DND-41 (cell line): ENCODE results near the gene CD3E.

ENCODE experiments used
- ATAC-seq: fragments of 200-7000 bp; cut with Tn5 transposase; 3 replicates; pipeline ENCODE4 v1.9.1; 2021; ENCODE audit warnings: low read depth; ENCODE audit not compliant: insufficient read depth
- DNase-seq: peaks from one replicate; pipeline ENCODE4 v3.0.0-alpha.2; 2020
- H2AFZ ChIP-seq: 2 replicates; pipeline ENCODE4 v1.6.0; 2012; ENCODE audit warnings: low read depth, low read length
- H3K27ac ChIP-seq: 2 replicates; pipeline ENCODE4 v1.5.1; 2012; ENCODE audit warnings: low read length, inconsistent platforms
- H3K27me3 ChIP-seq: fragments of 200-600 bp; sonication (generic); 2 replicates; pipeline ENCODE4 v1.6.0; 2012; ENCODE audit warnings: low read length, mild to moderate bottlenecking, inconsistent platforms; ENCODE audit not compliant: insufficient read depth, poor library complexity
- H3K36me3 ChIP-seq: 2 replicates; pipeline ENCODE4 v1.5.1; 2012; ENCODE audit warnings: low read length, inconsistent platforms; ENCODE audit not compliant: insufficient read depth
- H3K4me1 ChIP-seq: 2 replicates; pipeline ENCODE4 v1.5.1; 2012; ENCODE audit warnings: mild to moderate bottlenecking, low read length; ENCODE audit not compliant: insufficient read depth
- H3K4me2 ChIP-seq: 2 replicates; pipeline ENCODE4 v1.6.0; 2012; ENCODE audit warnings: mild to moderate bottlenecking, moderate library complexity, low read length, inconsistent platforms; ENCODE audit not compliant: insufficient read depth
- H3K4me3 ChIP-seq, 2 experiments: fragments of 200-600 bp in 1 of 2; shearing (Covaris generic) in 1 of 2; 2 replicates each; pipeline ENCODE4 v1.5.1; 2012 to 2016; ENCODE audit warnings: inconsistent platforms in 2 of 2, low read length in 2 of 2, mild to moderate bottlenecking in 2 of 2, low read depth in 1 of 2, moderate library complexity in 1 of 2
- H3K79me2 ChIP-seq: 2 replicates; pipeline ENCODE4 v1.6.0; 2012; ENCODE audit warnings: low read length, inconsistent platforms; ENCODE audit not compliant: insufficient read depth
- H3K9ac ChIP-seq: 2 replicates; pipeline ENCODE4 v1.6.0; 2012; ENCODE audit warnings: low read depth, mild to moderate bottlenecking, inconsistent platforms, low read length, moderate library complexity
- H3K9me3 ChIP-seq: 2 replicates; pipeline ENCODE4 v1.5.1; 2012; ENCODE audit warnings: low read length, moderate library complexity, mild to moderate bottlenecking, inconsistent platforms; ENCODE audit not compliant: insufficient read depth, severe bottlenecking
- H4K20me1 ChIP-seq: 2 replicates; pipeline ENCODE4 v1.6.0; 2012; ENCODE audit warnings: low read length; ENCODE audit not compliant: insufficient read depth
- CTCF ChIP-seq: IDR thresholded peaks from 2 replicates; pipeline ENCODE4 v1.5.1; 2012; ENCODE audit warnings: borderline replicate concordance, low read length, moderate library complexity, mild to moderate bottlenecking; ENCODE audit not compliant: poor library complexity, severe bottlenecking; ENCODE audit errors: extremely low read depth
- EZH2 ChIP-seq: IDR thresholded peaks from 3 replicates; pipeline ENCODE4 v1.6.1; 2012; ENCODE audit warnings: borderline replicate concordance, low read depth, mild to moderate bottlenecking, moderate library complexity, low read length, inconsistent platforms; ENCODE audit not compliant: severe bottlenecking

Gene CD3E

GRCh38 chr11:118353084-118353710 is 48.7 kb downstream of the CD3E start:
- no peak overlapping the region for H3K4me3 ChIP-seq
- no peak for DNase-seq
- H3K27ac ChIP-seq: peak overlapping the region; percentile 15; the same call in 1 of the 2 replicates
- no peak overlapping the region for H2AFZ ChIP-seq
- H3K79me2 ChIP-seq: peaks cover 27% of the 10 kb centered on the region
- H3K4me1 ChIP-seq: peaks cover 29% of the 10 kb centered on the region
- peak; percentile 30; the same call in 1 of the 3 replicates for ATAC-seq
- TF ChIP-seq EZH2: no peak
- peak; percentile 62 for TF ChIP-seq CTCF
- H3K4me2 ChIP-seq: no peak overlapping the region
- peaks cover 10% of the 10 kb centered on the region; the same call in 1 of the 2 replicates for H4K20me1 ChIP-seq
- no peak overlapping the region for H3K9ac ChIP-seq
- no peaks in the 10 kb centered on the region for H3K27me3 ChIP-seq
- H3K9me3 ChIP-seq: no peaks in the 10 kb centered on the region
- peaks cover 68% of the 10 kb centered on the region for H3K36me3 ChIP-seq

DNA sequence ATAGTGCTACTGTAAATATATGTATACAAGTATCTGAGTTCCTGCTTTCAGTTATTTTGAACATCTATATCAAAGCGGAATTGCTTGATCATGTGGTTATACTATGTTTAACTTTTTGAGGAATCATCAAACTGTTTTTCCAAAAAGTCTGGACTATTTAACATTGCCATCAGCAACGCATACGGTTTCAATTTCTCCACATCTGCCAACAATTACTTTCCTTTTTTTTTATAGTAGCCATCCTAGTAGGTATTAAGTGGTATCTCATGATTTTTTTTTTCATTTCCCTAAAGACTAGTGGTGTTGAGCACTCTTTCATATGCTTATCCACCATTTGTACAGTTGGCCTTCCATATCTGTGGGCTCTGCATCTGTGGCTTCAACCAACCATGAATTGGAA is 53.5 kb downstream of the CD3E start:
- Histone ChIP-seq H2AFZ (no peak overlapping the region), H3K4me1 (peaks cover 39% of the 10 kb centered on the region), H3K9ac (no peak overlapping the region), H3K79me2 (peaks cover 37% of the 10 kb centered on the region), H3K27ac (no peak overlapping the region), H3K27me3 (no peaks in the 10 kb centered on the region), H3K4me2 (no peak overlapping the region), H4K20me1 (0 out of 2 replicates have a peak, but pooled peaks cover 2% of the 10 kb centered on the region), H3K36me3 (peaks cover 27% of the 10 kb centered on the region), H3K9me3 (no peaks in the 10 kb centered on the region), H3K4me3 (no peak overlapping the region)
- no peak for TF ChIP-seq CTCF
- TF ChIP-seq EZH2: no peak
- ATAC-seq (no peak), DNase-seq (no peak)

DNA sequence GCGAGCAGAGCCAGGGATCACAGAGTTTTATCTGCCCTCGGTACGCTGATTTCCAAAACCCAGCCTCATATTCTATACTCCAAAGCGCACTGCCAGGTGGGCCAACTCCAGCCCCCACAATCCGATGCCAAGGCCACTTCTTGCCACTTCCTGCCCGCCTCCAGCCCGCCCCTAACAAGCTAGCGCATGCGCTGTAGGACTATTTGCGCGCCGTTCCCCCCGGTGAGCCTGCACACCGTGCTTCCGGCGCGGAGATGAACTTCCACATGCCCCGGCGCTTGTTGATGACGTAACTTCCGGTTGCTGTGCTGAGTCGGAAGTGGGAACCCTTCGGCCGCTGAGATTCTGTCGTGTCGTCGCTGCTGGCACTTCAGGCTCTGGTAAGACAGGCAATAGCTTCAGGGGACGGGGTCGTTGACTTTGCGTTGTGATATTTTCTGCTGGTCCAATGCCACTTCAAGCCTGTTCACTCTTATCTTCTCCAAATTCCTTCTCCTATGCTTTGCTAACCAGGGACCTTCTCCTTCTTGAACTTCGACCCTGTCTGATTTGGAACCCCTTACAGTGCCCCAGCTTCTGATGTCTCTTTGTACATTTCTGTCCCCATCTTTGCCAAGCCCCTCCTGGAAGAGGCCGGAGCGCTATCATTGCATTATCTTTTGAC is 54.9 kb downstream of the CD3E start, which contains the start of gene UBE4A:
Gene UBE4A, plus strand, starts transcription at position 306 of the 664 bp plus-strand sequence. CDS start 5,481 bp downstream, outside the sequence.
- H3K36me3 ChIP-seq: peaks cover 19% of the 10 kb centered on the region
- peak within 1 kb of the TSS; percentile 70 for H3K9ac ChIP-seq
- H4K20me1 ChIP-seq: 0 out of 2 replicates have a peak, but pooled peaks cover 2% of the 10 kb centered on the region
- H3K27ac ChIP-seq: peak within 1 kb of the TSS; percentile 82
- ATAC-seq: peak; percentile 89
- no peaks in the 10 kb centered on the region for H3K9me3 ChIP-seq
- peak within 1 kb of the TSS; percentile 71 to 85 for H3K4me3 ChIP-seq
- TF ChIP-seq EZH2 (no peak), CTCF (no peak)
- DNase-seq: peak; percentile 98
- H3K4me2 ChIP-seq: peak within 1 kb of the TSS; percentile 95
- H3K79me2 ChIP-seq: peaks cover 50% of the 10 kb centered on the region
- peaks cover 39% of the 10 kb centered on the region for H3K4me1 ChIP-seq
- no peaks in the 10 kb centered on the region for H3K27me3 ChIP-seq
- peak within 1 kb of the TSS; percentile 75 for H2AFZ ChIP-seq
